ENCODE data around the gene CRX.
"Not testable (repeated sequence)": the region's sequence is repeated elsewhere in the genome, so short reads cannot be mapped to it uniquely, and the experiment has no call there.

CRX gene

GRCh38 chr19:47859838-47860237, 38.1 kb downstream of the CRX start:
- not testable (repeated sequence) for DNase-seq (ENCODE audit: low read depth)

DNA sequence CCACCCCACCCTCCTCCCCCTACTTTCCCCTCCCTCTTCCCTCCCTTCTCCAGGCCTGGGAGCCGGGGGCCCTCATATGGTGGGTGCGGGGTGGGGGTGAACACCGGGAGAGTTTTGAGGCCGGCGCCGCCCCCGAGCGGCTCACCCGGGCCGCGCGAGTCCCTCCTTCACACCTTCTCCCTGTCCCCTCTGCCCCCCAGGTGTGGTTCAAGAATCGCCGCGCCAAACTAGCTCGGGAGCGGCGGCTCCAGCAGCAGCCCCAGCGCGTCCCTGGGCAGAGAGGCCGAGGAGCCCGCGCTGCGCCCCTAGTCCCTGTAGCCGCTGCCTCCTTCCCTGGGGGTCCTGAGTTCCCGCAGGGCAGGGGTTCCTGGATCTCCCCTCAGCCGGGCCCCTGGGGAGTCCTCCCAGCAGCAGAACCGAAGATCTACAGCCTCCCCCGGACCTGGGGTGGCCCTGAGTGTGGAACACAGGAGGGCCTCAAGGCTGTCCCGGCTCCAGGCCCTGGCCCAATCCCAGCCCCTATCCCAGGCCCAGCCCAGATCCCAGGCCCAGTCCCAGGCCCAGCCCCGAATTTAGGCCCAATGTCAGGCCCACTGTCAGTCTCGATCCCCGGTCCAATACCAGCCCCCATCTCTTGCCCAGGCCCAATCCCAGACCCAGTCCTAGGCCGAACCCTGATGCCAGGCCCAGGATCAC, 39.0 kb downstream of the CRX start:
- no peak for DNase-seq (ENCODE audit: low read depth)

DNA sequence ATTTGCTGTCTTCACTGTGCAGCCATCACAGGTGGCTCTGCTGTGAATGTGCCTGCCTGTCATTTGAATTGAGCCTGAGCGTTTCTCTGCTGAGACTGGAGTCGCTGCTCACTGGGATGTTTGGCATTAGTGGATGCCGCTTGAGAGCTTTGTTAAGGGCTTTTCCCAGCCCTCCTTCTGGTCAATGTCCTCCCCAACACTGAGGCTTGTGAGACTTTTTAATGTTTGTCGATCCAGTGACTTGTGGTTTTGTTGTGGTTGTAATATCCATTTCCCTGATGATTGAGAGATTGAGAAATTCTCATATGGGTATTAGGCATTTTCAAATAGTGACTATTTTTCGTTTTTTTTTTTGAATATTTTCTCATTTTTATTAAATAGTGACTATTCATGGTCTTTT, 39.9 kb downstream of the CRX start:
- no peak for DNase-seq (ENCODE audit: low read depth)

DNA sequence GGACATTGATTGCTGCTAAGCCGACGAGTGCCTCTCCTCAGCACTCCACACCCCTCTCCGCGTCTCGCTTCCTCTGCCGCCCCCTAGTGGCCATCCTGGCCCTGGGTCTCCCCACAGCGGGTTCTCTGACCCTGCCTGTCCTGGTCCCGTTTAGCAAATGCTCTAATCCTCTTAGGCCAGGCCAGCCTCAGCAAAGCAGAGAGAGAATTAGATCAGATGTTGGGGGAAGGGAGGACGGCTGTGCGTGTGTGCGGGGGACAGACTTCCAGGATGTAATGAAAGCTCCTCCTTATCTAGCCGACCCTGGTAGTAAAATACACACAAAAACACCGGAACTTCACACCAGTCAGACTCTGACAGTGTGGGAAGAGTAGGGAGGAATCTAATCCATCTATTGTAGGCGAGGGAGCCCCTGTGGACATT, 41.8 kb downstream of the CRX start:
- DNase-seq (ENCODE audit: low read depth) = peak; percentile 66

DNA sequence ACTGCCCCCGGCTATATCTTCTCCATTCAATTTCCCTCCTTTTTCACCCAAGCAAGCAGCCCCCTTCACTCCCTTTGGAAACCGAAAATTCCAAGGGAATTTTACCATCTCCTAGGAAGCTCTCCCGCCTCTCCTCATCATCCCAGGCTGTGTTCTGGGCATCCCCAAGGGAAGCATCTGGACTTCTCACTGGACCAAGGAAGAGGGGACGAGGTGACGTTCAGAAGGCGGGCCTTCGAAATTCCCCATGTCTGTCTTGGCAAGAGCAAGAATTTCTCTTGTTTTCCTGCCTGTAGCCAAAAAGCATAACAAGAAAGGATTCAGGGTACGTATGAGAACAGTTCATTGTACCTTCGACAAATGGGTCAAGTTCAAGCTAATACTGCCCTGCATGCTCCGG, 43.4 kb downstream of the CRX start:
- DNase-seq (ENCODE audit: low read depth) = no peak

- DNase-seq (ENCODE audit: low read depth) = no peak
Observed at GRCh38 chr19:47878906-47879305, 57.2 kb downstream of the CRX start.

DNA sequence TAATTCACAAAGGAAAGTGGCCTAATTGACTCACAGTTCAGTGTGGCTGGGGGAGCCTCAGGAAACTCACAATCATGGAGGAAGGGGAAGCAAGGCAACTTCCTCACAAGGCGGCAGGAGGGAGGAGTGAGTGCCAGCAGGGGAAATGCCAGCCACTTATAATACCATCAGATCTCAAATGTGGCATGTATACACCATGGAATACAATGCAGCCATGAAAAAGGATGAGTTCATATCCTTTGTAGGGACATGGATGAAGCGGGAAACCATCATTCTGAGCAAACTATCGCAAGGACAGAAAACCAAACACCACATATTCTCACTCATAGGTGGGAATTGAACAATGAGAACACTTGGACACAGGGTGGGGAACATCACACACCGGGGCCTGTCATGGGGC, 57.6 kb downstream of the CRX start:
- not testable (repeated sequence) for DNase-seq (ENCODE audit: low read depth)

DNA sequence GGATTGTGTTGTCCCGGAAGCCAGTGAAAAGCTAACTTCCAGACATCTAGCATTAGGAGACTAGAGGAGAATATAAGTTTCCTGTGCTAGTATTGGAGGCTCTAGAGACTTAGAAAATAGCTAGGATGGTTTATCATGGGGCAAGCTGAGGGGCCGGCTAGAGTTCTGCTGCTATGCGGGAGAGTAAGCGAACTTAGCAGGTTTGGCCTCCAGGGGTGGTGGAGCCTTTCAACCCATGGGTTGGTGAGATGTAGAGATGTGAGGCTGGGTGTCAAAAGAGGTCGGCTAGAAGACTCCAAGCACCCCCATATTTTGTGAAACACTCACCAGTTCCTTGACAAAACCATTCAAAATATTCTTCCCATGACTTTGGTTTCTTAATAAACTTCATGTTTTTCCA, 60.0 kb downstream of the CRX start:
- DNase-seq (ENCODE audit: low read depth) = no peak

DNA sequence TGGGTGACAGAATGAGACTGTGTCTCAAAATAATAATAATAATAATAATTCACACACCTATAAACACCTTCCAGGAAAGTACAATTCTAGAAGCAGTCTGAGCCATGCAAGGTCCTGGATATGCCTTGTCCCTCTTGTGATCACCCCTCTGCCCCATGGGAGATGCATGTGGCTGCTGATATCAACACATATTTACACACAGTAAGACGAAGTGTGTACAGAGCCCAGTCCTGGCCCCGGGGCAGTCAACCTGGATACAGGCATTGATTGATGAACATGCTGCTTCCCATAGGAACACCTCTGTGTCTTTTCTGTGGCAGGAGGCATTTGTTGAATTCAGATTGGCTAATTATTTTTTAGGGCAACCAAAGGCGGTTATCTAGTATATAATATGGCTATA, 61.2 kb downstream of the CRX start:
- DNase-seq (ENCODE audit: low read depth) = no peak

DNA sequence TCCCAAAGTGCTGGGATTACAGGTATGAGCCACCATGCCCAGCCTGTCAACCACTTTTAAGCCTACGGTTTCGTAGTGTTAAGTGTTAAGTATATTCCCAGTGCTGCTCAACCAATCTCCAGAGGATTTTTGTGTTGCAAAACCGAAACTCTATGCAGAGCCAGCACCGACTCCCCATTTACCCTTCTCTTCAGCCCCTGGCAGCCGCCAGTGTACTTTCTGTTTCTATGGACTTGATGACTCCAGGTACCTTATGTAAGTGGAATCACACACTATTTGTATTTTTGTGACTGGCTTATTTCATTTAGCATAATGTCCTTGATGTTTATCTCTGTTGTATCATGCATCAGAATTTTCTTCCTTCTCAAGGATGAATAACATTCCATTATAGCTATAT, 63.3 kb downstream of the CRX start:
- DNase-seq (ENCODE audit: low read depth) = no peak

GRCh38 chr19:47886010-47886559, 64.3 kb downstream of the CRX start, which contains the start of gene SULT2A1:
SULT2A1 (minus strand) TSS chr19:47886315; CDS start chr19:47886257, 58 bp downstream.
- DNase-seq (ENCODE audit: low read depth) = no peak

DNA sequence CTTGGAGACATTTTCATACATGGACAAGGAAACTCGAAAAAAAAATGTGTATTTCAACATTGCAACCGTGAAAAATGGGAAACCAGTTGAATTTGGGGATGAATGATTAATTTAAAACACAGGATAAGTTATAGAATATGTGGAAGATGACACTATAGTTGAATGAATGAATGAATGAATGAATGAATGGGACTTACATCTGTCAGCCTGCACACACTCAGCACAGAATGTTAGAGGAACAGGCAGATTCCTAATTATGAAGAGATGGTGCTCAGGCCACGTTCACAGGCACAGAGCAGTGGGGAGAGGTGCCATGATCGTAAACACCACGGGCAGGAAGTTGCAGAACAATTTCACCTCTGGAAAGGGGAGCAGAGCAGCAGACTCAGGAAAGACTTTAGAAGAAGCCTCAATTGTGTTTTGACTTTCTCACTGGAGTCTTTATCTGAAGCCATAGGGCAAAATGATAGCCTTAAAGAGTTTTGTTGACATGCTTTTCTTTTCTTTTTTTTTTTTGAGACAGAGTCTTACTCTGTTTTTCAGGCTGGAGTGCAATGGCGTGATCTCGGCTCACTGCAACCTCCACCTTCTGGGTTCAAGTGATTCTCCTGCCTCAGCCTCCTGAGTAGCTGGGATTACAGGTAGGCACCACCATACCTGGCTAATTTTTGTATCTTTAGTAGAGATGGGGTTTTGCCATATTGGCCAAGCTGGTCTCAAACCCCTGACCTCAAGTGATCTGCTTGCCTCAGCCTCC, 69.3 kb downstream of the CRX start:
- no peak for DNase-seq (ENCODE audit: low read depth)

DNA sequence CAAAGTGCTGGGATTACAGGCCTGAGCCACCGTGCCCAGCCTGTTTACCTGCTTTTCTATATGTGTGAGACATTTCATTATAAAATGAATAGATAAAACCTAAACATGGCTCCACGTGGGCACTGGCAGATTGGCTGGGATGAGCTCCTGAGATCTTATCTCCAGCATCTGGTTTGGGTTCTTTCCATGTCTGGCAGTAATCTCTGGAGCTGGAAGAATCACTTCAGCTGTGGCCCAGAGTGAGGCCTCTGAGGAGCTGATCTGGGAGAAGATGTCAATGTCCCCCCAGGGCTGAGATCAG, 69.8 kb downstream of the CRX start:
- DNase-seq (ENCODE audit: low read depth) = no peak

DNA sequence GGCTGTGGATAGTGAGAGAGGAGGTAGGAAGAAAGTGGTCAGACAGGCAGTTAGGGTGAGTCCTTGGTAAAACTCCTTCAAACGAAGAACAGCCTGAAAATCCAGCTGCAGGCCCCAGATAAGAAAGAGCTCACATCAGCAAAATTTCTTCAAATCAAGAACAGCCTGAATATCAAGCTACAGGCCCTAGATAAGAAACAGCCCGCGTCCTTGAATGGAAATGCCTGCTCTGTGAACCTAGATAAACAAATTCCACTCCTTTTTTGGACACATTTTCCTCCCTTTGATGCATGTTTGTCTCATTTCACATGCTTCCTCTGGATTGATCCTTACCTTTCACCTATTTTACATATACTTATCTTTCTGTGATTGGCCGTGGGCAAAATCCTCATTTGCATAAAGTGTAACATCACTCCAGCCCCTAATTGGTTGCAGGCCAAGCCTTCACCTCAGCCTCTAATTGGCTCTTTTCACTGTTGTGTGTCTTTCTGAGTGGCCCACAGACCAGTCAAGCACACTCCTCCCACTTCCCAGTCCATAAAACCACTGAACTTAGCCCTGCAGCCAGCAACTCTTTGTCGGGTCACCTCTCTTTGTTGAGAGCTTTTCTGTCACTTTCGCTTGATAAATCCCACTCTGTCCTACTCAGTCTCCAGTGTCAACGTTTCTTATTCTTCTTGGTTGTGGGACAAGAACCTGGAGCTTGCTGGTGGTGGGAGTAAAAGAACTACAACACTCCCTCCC, 70.4 kb downstream of the CRX start:
- peak; percentile 49 for DNase-seq (ENCODE audit: low read depth)

All from iris pigment epithelial cell (primary cell).